ENCODE results near the gene FPR3.
A peak's percentile ranks its signal among the peaks of the same experiment; 100 is the strongest.

FPR3 gene

GRCh38 chr19:51780270-51780669 lies 14.7 kb upstream of the FPR3 start:
- TF ChIP-seq CTCF (IDR thresholded peaks at IDR 0.05; ENCODE audit: control extremely low read depth, extremely low read depth, low read depth, missing control alignments), result no peak
- CTCF ChIA-PET, result interaction anchor here (1.3 kb wide), 1 partner anchor 42 kb away, joined by 3 read pairs; no protein-coding TSS in a partner anchor
- no peak for DNase-seq (ENCODE audit: extremely low spot score)
- POLR2A ChIA-PET, result no interaction called here

GRCh38 chr19:51781999-51782398 lies 13.0 kb upstream of the FPR3 start:
- POLR2A ChIA-PET, result no interaction called here
- no peak for DNase-seq (ENCODE audit: extremely low spot score)
- no peak for TF ChIP-seq CTCF (IDR thresholded peaks at IDR 0.05; ENCODE audit: control extremely low read depth, extremely low read depth, low read depth, missing control alignments)
- CTCF ChIA-PET, result no interaction called here

DNA sequence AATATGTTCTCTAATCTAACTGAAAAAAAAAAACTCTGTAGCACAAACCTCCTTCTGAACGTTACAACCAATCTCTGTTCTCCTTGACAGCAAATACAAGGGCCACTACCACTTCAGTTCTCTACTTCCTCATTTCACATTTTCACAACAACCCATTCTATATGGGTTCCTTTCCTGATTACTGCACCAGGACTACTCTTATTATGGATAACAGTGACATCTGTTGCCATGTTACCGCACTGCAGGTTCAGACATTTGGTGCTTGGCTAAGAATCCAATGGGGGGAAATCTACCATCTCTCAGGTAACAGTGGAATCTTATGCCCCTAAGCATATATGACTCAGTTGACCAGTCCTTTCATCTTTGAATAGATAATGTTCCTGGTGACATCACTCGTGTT lies 11.6 kb upstream of the FPR3 start:
- POLR2A ChIA-PET, result no interaction called here
- no peak for TF ChIP-seq CTCF (IDR thresholded peaks at IDR 0.05; ENCODE audit: control extremely low read depth, extremely low read depth, low read depth, missing control alignments)
- CTCF ChIA-PET, result no interaction called here
- DNase-seq (ENCODE audit: extremely low spot score), result no peak

- CTCF ChIA-PET, result no interaction called here
These were observed 10.7 kb upstream of the FPR3 start for GRCh38 chr19:51784109-51784785.

DNA sequence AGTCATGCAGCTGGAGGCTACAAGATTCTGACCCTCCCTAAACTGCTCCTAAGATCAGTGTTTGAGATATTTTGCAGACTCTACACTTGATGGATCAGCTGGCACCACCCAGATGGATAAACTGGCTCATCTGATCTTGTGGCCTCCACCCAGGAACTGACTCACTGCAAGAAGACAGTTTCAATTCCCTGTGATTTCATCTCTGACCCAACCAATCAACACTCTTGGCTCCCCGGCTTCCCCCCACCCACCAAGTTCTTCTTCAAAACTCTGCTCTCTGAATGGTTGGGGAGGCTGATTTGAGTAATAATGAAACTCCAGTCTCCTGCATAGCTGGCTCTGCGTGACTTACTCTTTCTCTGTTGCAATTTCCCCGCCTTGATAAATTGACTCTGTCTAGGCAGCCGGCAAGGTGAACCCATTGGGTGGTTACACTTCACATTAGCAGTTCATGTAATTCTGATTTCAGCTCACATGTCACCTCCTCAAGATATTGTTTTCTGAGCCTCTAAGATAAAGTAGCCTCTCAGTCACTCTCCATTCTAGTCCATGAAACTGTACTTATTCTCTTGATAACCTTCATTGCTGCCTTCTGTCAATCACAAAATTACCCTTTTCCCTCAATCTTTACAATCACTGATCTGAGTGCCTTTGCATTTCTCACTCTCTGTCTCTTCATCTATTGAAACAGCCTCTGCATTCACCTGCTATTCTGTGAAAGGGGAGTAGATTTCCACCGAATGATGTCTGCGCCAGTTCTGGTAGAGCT lies 9.9 kb upstream of the FPR3 start:
- TF ChIP-seq CTCF (IDR thresholded peaks at IDR 0.05; ENCODE audit: control extremely low read depth, extremely low read depth, low read depth, missing control alignments), result no peak
- ChIA-PET POLR2A (no interaction called here), CTCF (no interaction called here)
- DNase-seq (ENCODE audit: extremely low spot score), result peak; percentile 16

More at GRCh38 chr19:51784109-51784785, 10.7 kb upstream of the FPR3 start:
- no peak for TF ChIP-seq CTCF (IDR thresholded peaks at IDR 0.05; ENCODE audit: control extremely low read depth, extremely low read depth, low read depth, missing control alignments)
- POLR2A ChIA-PET, result no interaction called here
- DNase-seq (ENCODE audit: extremely low spot score), result no peak

DNA sequence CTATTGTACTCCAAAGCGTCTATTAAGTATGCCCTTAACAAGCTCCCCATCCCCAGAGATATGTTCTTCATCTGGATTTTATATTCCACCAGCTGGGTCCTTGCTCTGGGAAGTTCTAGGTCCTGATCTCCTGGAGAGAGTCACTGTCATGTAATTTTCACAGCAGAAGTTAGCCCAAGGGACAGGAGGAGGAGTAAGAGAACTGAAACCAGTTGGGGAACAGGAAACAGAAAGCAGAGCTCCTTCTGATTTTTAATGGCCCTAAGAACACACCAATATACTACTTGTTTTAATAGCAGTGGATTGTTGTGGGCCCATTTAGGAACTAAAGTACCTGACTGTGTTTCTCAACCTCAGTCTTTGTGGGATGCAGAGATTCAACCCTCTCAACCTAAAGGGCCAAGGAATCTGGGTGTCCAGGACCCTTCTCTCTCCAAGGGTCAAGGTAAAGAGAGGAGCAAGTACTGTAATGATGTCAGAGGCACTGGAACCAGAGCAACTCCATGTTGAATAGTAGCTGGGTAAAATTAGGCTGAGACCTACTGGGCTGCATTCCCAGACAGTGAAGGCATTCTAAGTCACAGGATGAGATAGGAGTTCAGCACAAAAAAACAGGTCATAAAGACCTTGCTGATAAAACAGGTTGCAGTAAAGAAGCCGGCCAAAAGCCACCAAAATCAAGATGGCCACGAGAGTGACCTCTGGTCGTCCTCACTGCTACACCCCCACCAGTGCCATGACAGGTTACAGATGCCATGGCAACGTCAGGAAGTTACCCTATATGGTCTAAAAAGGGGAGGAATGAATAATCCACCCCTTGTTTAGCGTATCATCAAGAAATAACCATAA lies 8.1 kb upstream of the FPR3 start:
- POLR2A ChIA-PET, result no interaction called here
- CTCF ChIA-PET, result interaction anchor here (1.5 kb wide), 1 partner anchor 9 kb away, joined by 8 read pairs; no protein-coding TSS in a partner anchor
- DNase-seq (ENCODE audit: extremely low spot score), result no peak
- TF ChIP-seq CTCF (IDR thresholded peaks at IDR 0.05; ENCODE audit: control extremely low read depth, extremely low read depth, low read depth, missing control alignments), result no peak
